ENCODE measurements around the gene CHRM4. TPM values are rescaled to one million over a fixed set of nuclear protein-coding genes. Genes with fewer than 3 reads are reported as not detected.

Gene CHRM4
- total RNA-seq, 2 experiments from 2014 or later, result 0.09 TPM; not detected in 1

GRCh38 chr11:46363031-46363407, 28.6 kb downstream of the CHRM4 start:
- CTCF ChIA-PET (ENCODE audit: unreplicated experiment), result no interaction called here
- no peak for TF ChIP-seq CTCF (conservative IDR thresholded peaks at IDR 0.05; ENCODE audit: low read length)
- TF ChIP-seq EZH2phosphoT487 (IDR thresholded peaks at IDR 0.05; ENCODE audit: borderline replicate concordance, low read depth, low read length), result no peak

GRCh38 chr11:46362156-46363030, 29.2 kb downstream of the CHRM4 start:
- Histone ChIP-seq H3K4me2 (ENCODE audit: low read length) (peak overlapping the region; percentile 94), H3K9me3 (ENCODE audit: low read length) (no peaks in the 10 kb centered on the region), H3K27ac (ENCODE audit: low read depth, low read length, poor library complexity, severe bottlenecking) (peak overlapping the region; percentile 82), H3K4me1 (ENCODE audit: insufficient read depth, low read length, poor library complexity, severe bottlenecking) (peaks cover 39% of the 10 kb centered on the region), H3K4me3 (ENCODE audit: low read depth, low read length, poor library complexity, severe bottlenecking) (peak overlapping the region; percentile 77), H2AFZ (ENCODE audit: low read length) (no peak overlapping the region), H3K9me2 (ENCODE audit: insufficient read depth, low read length) (no peaks in the 10 kb centered on the region), H3K79me2 (ENCODE audit: insufficient read depth, low read depth, low read length) (peaks cover 36% of the 10 kb centered on the region), H4K20me1 (ENCODE audit: insufficient read depth, low read length) (no peaks in the 10 kb centered on the region), H3K36me3 (ENCODE audit: insufficient read depth, low read length) (peaks cover 19% of the 10 kb centered on the region; the same call in 1 of the 2 replicates)
- POLR2A ChIA-PET, result interaction anchor here (0.6 to 3.5 kb wide), 4 partner anchors 10 to 580 kb away, joined by 3 to 38 read pairs (median 10); partner anchors contain the start of gene DGKZ
- DNase-seq (ENCODE audit: low spot score), result peak; percentile 31
- TF ChIP-seq EZH2phosphoT487 (IDR thresholded peaks at IDR 0.05; ENCODE audit: borderline replicate concordance, low read depth, low read length) (no peak), CTCF (conservative IDR thresholded peaks at IDR 0.05; ENCODE audit: low read length) (no peak)
- no TSS peak for BruUV-seq (replicated peaks)
- intact Hi-C loops (cut with micrococcal nuclease; ENCODE audit: unreplicated experiment), result no loop called here
- CTCF ChIA-PET (ENCODE audit: unreplicated experiment), result interaction anchor here (0.8 to 1.5 kb wide), 4 partner anchors 10 to 119 kb away, joined by 3 to 10 read pairs (median 4); no protein-coding TSS in a partner anchor

More at GRCh38 chr11:46363031-46363407, 28.6 kb downstream of the CHRM4 start:
- H4K20me1 ChIP-seq (ENCODE audit: insufficient read depth, low read length), result 0 out of 2 replicates have a peak, but pooled peaks cover 1% of the 10 kb centered on the region
- no peak overlapping the region for H2AFZ ChIP-seq (ENCODE audit: low read length)
- H3K27ac ChIP-seq (ENCODE audit: low read depth, low read length, poor library complexity, severe bottlenecking), result peak overlapping the region; percentile 82
- BruUV-seq (replicated peaks), result no TSS peak
- no peaks in the 10 kb centered on the region for H3K9me3 ChIP-seq (ENCODE audit: low read length)
- intact Hi-C loops (cut with micrococcal nuclease; ENCODE audit: unreplicated experiment), result no loop called here
- H3K36me3 ChIP-seq (ENCODE audit: insufficient read depth, low read length), result peaks cover 23% of the 10 kb centered on the region
- H3K79me2 ChIP-seq (ENCODE audit: insufficient read depth, low read depth, low read length), result peaks cover 36% of the 10 kb centered on the region
- H3K4me2 ChIP-seq (ENCODE audit: low read length), result peak overlapping the region; percentile 94
- H3K4me3 ChIP-seq (ENCODE audit: low read depth, low read length, poor library complexity, severe bottlenecking), result peak overlapping the region; percentile 77
- no peak for DNase-seq (ENCODE audit: low spot score)
- no peaks in the 10 kb centered on the region for H3K9me2 ChIP-seq (ENCODE audit: insufficient read depth, low read length)
- POLR2A ChIA-PET, result interaction anchor here (2.6 kb wide), 1 partner anchor 11 kb away, joined by 14 read pairs; no protein-coding TSS in a partner anchor
- peaks cover 37% of the 10 kb centered on the region for H3K4me1 ChIP-seq (ENCODE audit: insufficient read depth, low read length, poor library complexity, severe bottlenecking)
